Stimulated activated CD8-positive, alpha-beta memory T cell treated with anti-CD3 and anti-CD28 coated beads, Interleukin-12 subunit alpha, Interleukin-12 subunit beta, amount 100 ng/mL, for 24 hours (primary cell): ENCODE results near the gene TTPAL.

ENCODE experiments used
- DNase-seq: peaks from one replicate; pipeline ENCODE4 v3.0.0-alpha.2; 2020; ENCODE audit errors: extremely low read depth

Gene TTPAL, protein sequence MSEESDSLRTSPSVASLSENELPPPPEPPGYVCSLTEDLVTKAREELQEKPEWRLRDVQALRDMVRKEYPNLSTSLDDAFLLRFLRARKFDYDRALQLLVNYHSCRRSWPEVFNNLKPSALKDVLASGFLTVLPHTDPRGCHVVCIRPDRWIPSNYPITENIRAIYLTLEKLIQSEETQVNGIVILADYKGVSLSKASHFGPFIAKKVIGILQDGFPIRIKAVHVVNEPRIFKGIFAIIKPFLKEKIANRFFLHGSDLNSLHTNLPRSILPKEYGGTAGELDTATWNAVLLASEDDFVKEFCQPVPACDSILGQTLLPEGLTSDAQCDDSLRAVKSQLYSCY

DNA sequence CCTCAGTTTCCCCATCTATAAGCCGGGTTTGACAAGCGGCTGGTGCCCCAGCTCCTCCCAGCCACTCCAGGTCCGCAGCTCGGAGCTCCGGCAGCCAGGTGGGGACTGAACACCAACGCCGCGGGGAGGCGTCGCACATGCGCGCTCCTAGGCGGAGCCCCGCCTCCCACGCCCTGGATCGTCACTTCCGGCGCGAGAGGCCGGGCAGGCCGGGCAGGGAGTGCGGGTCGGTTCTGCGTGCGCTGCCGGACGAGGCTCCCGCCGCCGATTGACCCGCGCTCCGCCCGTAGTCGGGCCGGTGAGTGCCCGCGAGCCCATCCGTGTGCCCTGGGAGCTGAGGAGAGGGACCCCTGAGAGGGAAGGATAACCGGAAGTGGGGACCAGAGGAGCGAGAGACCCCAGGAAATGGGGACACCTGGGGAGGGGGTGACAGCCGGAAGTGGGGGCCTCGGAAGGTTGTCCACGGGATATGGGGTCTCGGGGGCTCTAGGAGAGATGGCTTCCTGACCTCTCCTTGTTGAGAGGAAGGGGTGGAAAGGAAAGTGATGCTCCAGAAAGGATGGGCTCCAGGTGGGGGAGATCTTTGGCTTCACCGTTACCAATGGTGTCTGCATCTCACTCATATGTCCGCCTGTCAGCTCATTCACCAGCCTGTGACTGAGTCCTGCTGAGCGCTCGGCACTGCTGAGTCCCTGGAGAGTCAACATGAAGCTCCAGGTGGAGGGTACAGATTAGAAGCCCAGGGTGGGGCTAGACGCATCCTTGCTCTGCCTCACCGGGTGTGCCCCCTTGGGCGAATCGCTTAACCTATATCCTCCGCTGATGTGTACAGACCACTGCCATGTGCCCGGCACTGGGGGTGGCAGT lies at the start of gene TTPAL:
TTPAL (plus strand) TSS at position 181 of the 867 bp plus-strand sequence. CDS start 4,126 bp downstream, outside the sequence.
- DNase-seq = peak; percentile 80

DNA sequence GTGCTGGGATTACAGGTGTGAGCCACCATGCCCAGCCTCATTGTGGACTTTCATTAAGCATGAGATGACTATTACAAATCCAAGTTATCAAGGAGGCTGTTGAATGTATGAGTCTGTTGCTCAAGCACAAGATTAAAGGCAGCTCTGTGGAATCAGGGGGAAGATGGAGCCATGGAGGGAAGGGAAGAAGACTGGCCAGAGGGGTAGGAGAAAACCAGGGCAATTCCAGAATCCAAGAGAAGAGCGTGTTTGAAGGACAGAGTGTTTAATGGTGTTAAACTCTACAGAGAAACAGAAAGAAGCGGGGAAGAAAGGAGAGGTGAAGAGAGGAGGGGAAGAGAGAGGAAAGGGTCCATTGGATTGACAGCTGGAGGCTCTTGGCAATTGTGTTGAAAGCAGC lies 49.8 kb upstream of the TTPAL start:
- no peak for DNase-seq

DNA sequence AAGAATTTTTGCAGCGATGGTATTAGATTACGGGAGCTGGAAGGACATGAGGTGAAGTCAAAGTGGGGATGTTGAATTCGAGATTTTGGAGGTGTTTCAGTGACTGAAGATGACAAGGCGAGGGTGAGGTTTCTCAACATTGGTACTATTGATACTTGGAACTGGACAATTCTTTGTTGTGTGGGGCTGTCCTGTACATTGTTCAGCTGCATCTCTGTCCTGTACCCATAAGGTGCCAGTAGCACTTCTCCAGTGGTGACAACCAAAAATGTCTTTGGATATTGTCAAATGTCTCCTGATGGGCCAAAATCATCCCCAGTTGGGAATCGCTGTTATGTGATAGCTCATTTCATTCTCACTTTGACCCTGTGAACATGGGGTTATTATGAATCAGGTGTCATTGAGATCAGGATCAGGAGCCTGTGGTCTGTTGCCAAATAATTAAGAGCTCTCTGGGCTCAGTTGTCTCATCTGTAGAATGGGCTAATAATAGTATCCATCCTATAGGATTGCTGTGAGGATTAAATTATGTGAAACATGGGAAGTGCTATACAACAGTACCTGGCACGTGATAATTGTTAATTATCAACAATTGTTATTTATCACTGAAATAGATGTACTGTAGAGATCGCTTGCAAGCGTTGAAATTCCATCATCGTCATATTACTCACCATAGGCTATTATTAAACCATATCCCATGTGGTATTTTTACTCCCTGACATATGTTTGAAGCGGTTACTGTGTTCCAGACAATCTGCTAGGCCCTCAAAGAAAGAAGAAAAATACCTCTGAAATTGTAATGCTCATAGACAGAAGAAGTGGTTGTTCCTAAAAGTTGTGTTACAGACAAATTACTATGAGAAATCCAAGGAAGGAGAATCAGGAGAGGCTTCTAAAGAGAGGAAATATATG lies 48.5 kb upstream of the TTPAL start:
- DNase-seq = no peak

DNA sequence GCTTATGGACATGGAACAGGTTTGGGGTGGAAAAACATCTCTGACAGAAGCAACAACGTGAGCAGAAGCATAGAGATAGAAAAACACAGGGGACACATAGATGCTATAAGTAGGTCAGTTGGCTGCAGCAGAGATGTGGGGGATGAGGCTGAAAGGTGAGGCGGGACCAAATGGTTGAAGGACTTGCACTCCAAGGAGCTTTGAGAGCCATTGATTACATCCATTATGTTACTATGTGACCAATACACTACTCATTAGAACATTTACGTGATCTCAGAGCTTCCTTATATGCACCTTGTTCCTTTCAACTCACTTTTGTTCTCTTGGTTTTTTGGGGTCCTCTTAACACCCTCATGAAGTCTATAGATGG lies 47.9 kb upstream of the TTPAL start:
- DNase-seq = no peak

DNA sequence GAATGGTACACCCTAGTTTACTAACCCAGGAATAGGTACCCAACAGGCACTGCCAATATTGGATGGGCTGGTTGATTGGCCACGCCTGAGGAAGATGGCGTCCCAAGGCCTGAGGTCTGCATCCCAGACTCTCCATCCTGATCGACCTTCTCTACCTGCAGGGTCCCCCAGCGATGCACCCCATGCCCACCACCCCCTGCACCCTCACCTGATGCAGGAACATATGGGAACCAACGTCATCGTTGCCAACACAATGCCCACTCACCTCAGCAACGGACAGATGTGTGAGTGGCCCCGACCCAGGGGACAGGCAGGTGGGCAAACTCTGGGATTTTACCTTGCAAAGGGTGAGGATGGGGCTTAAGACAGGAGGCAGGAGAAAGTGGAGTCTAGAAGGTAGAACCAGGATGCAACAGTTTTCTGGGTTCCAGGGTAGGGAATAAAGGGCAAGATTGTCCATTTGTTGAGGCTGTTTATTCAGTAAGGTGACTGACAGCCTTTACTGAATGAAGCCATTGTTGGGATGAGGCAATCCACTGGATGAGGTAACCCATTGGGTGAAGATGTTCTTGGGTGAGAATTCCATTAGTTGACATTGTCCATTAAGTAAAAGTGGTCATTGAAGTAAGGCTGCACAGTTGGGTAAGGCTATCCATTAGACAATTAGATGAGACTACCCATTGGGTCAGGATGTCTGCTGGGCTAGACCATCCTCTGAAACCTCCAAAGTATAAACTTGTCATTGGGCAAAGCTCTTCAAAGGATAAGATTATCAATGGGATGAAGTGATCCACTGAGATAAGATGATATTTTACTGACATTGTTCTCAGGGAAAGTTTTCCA lies 47.3 kb upstream of the TTPAL start:
- DNase-seq = no peak

DNA sequence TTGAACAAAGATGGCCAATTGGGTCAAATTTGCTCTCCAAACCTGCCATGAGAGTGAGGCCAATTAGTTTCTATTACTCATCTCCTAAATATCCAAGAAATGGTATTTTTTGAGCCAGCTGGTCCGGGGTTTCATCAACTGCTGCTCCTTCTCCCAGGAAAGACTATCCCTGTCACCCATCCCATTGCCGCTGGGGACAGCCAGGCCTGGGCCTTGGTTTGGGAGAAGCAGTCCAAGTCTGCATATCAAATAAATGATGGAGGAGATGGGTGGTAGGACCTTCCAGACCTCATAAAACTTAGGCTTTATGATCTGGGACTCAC lies 46.7 kb upstream of the TTPAL start:
- no peak for DNase-seq

DNA sequence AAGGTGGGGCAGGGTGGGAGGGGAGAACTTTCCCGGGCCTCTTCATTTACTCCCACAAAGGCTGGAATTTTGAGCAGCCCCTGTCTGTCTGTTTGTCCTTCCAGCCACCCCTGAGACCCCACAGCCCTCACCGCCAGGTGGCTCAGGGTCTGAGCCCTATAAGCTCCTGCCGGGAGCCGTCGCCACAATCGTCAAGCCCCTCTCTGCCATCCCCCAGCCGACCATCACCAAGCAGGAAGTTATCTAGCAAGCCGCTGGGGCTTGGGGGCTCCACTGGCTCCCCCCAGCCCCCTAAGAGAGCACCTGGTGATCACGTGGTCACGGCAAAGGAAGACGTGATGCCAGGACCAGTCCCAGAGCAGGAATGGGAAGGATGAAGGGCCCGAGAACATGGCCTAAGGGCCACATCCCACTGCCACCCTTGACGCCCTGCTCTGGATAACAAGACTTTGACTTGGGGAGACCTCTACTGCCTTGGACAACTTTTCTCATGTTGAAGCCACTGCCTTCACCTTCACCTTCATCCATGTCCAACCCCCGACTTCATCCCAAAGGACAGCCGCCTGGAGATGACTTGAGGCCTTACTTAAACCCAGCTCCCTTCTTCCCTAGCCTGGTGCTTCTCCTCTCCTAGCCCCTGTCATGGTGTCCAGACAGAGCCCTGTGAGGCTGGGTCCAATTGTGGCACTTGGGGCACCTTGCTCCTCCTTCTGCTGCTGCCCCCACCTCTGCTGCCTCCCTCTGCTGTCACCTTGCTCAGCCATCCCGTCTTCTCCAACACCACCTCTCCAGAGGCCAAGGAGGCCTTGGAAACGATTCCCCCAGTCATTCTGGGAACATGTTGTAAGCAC lies 46.0 kb upstream of the TTPAL start:
- DNase-seq = no peak

DNA sequence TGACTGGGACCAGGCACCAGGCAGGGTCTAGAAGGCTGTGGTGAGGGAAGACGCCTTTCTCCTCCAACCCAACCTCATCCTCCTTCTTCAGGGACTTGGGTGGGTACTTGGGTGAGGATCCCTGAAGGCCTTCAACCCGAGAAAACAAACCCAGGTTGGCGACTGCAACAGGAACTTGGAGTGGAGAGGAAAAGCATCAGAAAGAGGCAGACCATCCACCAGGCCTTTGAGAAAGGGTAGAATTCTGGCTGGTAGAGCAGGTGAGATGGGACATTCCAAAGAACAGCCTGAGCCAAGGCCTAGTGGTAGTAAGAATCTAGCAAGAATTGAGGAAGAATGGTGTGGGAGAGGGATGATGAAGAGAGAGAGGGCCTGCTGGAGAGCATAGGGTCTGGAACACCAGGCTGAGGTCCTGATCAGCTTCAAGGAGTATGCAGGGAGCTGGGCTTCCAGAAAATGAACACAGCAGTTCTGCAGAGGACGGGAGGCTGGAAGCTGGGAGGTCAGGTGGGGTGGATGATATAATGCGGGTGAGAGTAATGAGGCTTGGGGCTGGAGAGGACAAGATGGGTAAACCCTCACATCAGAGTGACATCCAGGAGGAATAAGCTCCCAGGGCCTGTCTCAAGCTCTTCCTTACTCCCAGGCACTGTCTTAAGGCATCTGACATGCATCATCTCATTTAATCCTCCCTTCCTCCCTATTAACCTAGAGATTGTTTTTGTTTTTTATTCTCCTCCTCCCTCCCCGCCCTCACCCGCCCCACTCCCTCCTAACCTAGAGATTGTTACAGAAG lies 45.2 kb upstream of the TTPAL start:
- no peak for DNase-seq

DNA sequence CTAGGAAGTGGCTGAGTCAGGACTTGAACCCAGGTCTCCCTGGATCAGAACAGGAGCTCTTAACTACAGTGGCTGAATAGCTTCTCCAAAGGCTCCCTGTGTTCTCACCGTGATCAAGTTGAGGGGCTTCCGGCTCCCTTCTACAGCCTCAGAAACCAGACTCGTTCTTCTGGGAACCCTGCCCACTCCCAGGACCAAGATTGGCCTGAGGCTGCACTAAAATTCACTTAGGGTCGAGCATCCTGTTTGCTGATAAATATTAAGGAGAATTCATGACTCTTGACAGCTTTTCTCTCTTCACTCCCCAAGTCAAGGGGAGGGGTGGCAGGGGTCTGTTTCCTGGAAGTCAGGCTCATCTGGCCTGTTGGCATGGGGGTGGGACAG lies 44.6 kb upstream of the TTPAL start:
- DNase-seq = no peak

DNA sequence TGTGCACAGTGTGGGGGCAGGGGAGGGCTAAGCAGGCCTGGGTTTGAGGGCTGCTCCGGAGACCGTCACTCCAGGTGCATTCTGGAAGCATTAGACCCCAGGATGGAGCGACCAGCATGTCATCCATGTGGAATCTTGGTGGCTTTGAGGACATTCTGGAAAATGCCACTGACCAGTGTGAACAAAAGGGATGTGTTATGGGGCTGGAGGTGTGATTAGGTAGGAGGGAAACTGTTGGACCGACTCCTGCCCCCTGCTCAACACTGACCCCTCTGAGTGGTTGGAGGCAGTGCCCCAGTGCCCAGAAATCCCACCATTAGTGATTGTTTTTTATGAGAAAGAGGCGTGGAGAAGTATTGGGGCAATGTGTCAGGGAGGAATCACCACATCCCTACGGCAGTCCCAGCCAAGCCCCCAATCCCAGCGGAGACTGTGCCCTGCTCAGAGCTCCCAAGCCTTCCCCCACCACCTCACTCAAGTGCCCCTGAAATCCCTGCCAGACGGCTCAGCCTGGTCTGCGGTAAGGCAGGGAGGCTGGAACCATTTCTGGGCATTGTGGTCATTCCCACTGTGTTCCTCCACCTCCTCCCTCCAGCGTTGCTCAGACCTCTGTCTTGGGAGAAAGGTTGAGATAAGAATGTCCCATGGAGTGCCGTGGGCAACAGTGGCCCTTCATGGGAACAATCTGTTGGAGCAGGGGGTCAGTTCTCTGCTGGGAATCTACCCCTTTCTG lies 44.0 kb upstream of the TTPAL start:
- DNase-seq = no peak

DNA sequence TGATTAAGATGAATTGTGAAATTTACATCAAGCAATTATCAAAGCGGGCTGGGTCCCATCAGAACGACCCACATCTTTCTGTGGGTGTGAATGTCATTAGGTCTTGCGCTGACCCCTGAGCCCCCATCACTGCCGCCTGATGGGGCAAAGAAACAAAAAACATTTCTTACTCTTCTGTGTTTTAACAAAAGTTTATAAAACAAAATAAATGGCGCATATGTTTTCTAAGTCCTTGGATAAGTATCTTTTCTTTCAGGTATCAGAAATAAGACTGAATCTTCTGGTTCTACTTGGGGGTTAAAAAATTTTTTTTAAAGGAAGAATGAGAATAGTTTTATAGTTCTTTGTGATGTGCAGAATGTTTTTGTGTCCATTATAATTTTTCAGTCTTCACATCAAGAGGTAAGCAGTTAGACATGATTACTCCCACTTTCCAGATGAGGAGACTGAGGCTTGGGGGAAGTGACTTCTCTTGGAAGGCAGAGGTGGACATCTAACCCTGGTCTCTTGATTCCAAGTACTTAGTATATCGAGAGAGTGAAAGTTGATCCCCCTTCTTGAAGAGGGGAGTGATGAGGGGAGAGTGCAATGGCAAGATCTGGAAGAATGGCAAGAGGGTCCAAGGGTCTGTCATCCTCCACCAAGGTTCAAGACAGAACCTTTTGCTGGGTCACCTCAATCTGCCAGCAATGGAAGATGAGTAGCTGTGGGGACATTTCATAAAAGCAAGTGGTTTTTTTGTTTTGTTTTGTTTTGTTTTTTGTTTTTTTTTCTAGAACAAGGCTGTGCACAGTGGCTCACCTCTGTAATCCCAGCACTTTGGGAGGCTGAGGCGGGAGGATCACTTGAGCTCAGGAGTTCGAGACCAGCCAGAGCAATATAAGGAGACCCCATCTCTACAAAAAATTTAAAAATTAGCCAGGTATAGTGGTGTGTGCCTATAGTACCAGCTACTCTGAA lies 42.8 kb upstream of the TTPAL start:
- DNase-seq = no peak

DNA sequence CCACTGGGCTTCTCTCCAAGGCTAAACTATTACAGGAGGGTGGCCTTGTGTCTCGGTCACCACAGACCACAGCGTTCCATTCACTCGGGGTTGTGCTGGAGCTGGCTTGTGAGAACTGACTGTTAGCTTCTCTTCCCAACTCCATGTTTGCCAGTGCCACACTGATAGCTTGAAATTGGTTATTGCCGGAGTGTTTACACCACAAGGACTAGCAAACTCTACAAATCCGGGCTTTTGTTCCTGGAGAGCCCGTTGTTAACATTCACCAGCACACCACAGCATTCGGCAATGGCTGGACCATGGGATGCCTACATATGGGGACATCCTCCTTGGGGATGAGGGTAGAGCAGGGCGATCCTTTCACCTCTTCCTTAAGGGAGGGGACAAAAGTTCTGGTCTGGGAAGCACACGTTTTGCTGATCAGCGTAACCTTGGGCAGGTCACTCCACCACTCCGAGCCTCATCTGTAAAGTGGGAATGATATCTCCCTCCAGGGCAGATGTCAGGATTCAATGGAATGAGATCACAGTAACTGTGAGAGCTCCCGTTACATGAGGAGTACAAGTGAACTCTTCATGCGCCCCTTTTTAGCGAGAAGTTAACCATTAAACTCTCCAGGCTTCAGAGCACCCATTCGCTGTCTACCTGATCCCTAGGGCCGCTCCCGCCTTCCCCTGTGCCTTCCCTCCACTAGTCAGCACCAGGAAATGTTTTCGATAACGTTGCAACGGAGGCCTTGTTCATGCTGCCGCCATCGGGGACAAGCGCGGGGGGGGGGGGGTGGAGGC lies 41.7 kb upstream of the TTPAL start:
- no peak for DNase-seq

DNA sequence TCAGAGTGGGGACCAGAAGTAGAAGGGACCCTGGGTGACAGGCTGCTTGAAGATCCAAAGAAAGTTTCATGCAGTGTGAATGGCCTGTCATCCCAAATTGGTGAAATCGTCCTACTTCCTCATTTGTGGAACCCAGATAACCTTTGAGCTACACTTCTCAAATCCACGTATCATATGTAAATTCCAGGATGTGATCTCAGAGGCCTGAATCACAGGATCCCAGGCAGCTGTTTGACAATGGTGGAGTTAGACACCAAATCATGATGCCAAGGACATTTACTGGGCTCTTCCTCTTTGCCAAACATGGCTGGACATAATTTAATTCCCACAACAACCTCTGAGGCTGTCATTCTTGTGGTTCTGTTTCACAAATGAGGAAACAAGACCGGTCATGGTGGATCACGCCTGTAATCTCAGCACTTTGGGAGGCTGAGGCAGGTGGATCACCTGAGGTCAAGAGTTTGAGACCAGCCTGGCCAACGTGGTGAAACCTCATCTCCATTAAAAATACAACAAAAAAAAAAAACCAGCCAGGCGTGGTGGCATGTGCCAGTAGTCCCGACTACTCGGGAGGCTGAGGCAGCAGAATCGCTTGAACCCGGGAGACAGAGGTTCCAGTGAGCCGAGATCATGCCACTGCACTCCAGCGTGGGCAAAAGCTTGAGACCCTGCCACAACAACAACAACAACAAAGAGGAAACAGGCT lies 39.9 kb upstream of the TTPAL start:
- DNase-seq = no peak

DNA sequence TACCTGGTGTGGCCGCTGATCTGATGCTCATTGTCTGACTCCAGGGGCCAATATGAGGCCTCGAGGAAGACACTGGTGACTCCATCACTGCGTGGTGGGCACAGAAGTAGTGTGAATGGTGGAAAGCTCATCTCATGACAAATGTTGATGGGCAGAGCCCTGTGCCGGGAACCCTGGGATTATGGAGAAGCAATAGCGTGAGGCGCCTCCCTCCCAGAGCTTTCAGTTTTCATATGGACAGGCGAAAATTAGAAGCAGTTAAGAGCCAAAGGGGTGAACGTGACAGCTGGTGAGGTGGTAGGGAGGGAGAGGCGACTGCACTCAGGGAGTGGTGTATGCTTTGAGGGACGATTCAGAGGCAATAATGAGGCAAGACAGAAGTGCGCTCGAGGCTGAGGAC lies 39.3 kb upstream of the TTPAL start:
- DNase-seq = no peak

DNA sequence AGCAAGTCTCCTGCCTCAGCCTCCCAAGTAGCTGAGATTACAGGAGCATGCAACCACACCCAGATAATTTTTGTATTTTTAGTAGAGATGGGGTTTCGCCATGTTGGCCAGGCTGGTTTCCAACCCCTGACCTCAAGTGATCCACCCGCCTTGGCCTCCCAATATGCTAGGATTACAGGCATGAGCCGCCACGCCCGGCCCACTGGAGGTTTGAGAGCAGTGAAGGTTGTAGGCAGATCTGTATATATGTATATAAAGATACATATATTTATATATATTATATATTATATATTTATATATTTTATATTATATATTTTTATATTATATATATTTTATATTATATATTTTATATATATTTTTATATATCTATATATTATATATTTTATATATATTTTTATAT lies 38.2 kb upstream of the TTPAL start:
- DNase-seq = no peak

DNA sequence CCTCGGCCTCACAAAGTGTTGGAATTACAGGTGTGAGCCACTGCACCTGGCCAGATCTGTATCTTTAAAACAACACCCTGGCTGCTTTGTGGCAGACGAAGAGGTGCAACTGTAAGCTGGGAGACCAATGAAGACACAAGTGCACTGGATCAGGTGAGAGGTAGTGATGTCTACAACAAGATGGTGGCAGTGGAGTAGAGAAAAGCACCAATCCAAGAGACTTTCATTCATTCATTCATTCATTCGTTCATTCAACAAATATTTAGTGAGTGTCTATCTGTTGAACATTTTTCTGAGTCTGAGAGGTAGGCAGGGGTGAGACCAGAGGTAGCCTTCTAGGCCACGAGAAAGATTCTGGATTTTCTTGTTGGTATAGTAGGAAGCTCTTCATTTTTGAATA lies 36.9 kb upstream of the TTPAL start:
- no peak for DNase-seq
